ENCODE data around the gene GDPD2.

The GDPD2 gene

GRCh38 chrX:70476166-70476933 is 53.2 kb downstream of the GDPD2 start:
- no peak for DNase-seq (ENCODE audit: low read depth)

GRCh38 chrX:70476934-70477733 is 54.0 kb downstream of the GDPD2 start:
- no peak for DNase-seq (ENCODE audit: low read depth)

DNA sequence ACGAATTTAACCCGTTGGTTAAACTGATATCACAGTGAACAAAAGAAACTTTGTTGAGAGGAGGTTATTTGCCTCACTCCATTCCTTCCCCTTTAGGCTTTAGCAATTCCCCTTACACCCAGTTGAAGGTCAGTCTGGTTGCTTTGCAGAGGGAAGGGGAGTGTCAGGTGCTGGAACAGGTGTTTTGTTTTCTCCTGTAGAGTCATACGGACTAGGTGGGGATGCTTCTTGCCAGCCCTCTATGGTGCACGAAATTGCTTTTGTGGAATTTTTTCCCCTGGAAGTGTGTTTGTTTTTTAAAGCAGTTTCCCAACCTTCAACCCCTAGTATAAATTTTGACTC is 54.6 kb downstream of the GDPD2 start:
- DNase-seq (ENCODE audit: low read depth), result no peak

DNA sequence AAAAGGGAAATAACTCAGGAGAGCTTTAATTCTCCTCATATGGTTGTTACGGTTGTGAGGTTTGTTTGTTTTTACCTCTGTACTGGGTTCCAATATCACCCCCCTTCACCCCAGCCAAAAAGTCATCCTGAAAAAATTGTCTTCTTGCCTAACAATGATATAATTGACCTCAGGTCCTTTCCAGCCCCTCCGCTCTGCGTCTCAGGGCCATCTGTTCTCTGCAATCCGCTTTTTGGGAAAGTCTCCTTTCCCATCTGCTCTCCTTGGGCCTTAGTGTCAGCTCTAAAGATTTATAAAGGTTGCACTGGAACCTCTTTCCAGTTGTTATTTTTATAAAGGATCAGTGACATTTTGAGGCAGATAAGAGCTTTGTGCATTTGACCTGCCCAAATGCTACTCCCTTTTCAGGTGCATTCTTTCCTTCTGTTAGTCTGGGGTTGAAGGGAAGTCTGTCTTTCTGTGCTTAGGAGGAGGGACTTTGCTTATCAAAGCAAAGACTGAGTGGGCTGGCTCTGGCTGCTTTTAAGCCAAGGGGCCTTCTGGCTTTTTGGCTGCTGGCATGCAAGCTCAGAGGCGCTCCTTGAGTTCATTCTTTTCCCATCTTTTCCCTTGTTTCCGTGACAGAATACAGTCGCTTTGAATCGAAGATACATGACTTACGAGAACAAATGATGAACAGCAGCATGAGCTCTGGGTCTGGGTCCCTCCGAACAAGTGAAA is 55.6 kb downstream of the GDPD2 start:
- DNase-seq (ENCODE audit: low read depth), result no peak

DNA sequence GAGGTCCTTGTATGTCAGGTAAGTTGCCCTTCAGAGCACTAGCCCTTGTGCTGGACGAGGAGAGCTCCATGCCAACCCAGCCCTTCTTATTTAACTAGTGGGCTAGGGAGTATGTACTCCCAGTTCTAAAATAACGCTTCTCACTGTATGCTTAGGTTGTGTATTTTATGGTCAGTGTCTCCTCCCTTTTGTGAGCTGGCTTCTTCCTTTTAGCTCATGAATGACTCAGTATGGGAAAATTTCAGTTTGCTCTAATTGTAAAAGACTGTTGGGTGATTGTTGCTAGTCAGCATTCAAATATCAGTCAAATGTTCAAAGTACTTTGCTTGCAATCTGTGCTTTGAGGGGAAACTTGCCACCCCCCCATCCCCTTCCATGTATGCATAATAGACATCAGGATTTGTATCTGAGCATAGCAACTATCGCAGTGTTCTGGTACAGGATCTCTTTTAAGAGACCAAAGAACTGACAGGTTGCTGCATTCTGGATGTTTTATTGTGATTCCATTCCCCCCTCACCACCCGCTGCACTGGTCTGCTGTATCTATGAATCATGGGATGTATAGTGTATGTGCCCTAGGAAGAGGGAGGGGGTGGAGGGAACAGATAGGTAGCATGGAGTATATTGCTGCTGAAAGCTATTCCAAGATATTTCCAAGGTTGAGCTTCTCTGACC is 56.3 kb downstream of the GDPD2 start:
- DNase-seq (ENCODE audit: low read depth), result no peak

GRCh38 chrX:70479922-70480659 is 57.0 kb downstream of the GDPD2 start:
- no peak for DNase-seq (ENCODE audit: low read depth)

GRCh38 chrX:70480660-70481018 is 57.5 kb downstream of the GDPD2 start:
- no peak for DNase-seq (ENCODE audit: low read depth)

DNA sequence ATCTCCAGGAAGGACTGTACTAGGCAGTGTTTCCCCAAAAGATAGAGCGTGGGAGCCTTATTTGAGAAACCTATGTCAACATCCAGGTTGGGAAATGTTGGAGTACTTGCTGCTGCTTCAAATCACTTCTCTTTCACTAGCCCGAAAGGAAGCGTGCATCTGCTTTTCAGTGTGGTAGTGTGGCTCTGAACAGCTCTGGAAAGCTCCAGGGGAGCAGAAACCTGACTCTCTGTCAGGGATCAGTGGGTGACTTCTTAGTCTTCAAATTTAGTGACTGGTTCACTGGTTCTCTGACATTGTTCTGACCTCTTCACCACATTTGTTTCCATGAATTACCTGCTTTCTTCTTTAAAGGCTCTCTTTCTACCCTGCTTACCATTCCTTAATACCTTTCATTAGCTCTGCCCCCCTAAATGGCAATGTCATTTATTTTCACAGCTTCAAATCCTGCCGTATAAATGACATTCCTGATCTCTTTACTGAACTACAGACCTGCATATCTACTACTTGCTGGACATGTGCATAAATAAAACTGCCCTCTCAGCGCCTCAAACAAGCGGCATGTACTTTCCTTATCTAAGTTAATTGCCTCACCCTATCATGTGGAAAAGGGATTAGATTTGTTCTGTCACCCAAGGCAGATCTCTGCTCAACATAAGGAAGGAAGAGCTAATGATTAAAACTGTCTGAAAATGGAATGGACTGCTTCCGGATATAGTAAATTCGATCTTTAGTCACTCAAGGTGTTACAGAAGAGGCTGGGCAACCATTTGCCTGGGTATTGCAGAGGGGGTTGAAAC is 58.6 kb downstream of the GDPD2 start:
- no peak for DNase-seq (ENCODE audit: low read depth)

DNA sequence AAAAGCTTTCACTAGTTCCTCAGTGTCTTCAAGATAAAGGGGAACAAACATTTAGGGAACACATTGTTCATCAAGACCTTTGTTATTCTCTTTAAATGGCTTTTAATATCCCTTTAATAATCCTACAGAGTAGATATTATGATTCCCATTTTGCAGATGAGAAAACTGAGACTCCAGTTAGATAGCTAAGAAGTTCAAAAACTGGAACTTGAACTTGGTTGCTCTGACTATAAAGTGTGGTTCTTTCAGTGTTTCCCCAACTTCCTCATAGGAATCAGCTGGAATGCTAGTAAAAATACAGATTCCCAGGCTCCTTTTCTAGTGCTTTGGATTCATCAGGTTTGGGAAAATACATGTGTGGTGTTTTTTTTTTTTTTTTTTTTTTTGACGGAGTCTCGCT is 59.2 kb downstream of the GDPD2 start:
- DNase-seq (ENCODE audit: low read depth), result no peak
